Endothelial cell of umbilical vein (primary cell): ENCODE data around the gene LAMTOR5. TPM values are rescaled to one million over a fixed set of nuclear protein-coding genes. Genes with fewer than 3 reads are reported as not detected.

Experiments
- BruUV-seq: library from RNA; stranded (reverse); fragments of 400-500 nt; replicated peaks from 2 replicates; lab custom pipeline; 2021; lab: Mats Ljungman, UMichigan
- CTCF ChIA-PET: fragments of 300-600, 350-600 bp; sonication (Branson Sonifier 250); formaldehyde crosslinking; loops from one replicate; lab custom pipeline; 2021; ENCODE audit warnings: antibody characterized with exemption, inconsistent platforms; lab: Charles Lee
- POLR2A ChIA-PET: fragments of 300-600, 350-600 bp; sonication (Branson Sonifier 250); formaldehyde crosslinking; loops from one replicate; lab custom pipeline; 2021; ENCODE audit warnings: antibody characterized with exemption, inconsistent platforms; lab: Charles Lee
- DNase-seq: peaks from one replicate; pipeline ENCODE4 v3.0.0-alpha.2; 2011; ENCODE audit warnings: low read depth, low spot score
- FAIRE-seq: peaks from 2 replicates; lab custom pipeline; 2011; peaks lifted over from hg19 to GRCh38; lab: Jason Lieb, UNC
- H2AFZ ChIP-seq: 2 replicates; pipeline ENCODE4 v1.6.0; 2012; ENCODE audit warnings: low read depth, low read length, control low read depth, inconsistent platforms
- H3K27ac ChIP-seq: 2 replicates; pipeline ENCODE4 v1.5.1; 2011; ENCODE audit warnings: low read depth, mild to moderate bottlenecking, control low read depth, low read length, moderate library complexity; ENCODE audit not compliant: insufficient read depth
- H3K27me3 ChIP-seq, 2 experiments: 2 replicates each; pipeline versions ENCODE4 v1.6.0 to v1.6.1; 2011; ENCODE audit warnings: low read length in 2 of 2, mixed read lengths in 1 of 2; ENCODE audit not compliant: control insufficient read depth in 2 of 2, insufficient read depth in 2 of 2
- H3K36me3 ChIP-seq, 2 experiments: 2 replicates in 1 of 2; 3 replicates in 1 of 2; pipeline ENCODE4 v1.5.1; 2011; ENCODE audit warnings: low read length in 2 of 2, mild to moderate bottlenecking in 1 of 2, moderate library complexity in 1 of 2; ENCODE audit not compliant: control insufficient read depth in 2 of 2, insufficient read depth in 2 of 2; ENCODE audit errors: extremely low read depth in 1 of 2
- H3K4me1 ChIP-seq: 3 replicates; pipeline ENCODE4 v1.5.1; 2011; ENCODE audit warnings: mild to moderate bottlenecking, low read length; ENCODE audit not compliant: control insufficient read depth, insufficient read depth; ENCODE audit errors: extremely low read depth
- H3K4me2 ChIP-seq: 2 replicates; pipeline ENCODE4 v1.6.1; 2011; ENCODE audit warnings: low read length, control low read depth, mixed read lengths; ENCODE audit not compliant: insufficient read depth
- H3K4me3 ChIP-seq, 3 experiments: fragments of 200-600 bp in 1 of 3; sonication (generic), shearing (Covaris generic) in 1 of 3; replicated peaks in 1 of 3; 2 replicates each; pipeline ENCODE4 v1.5.1; 2011 to 2016; ENCODE audit warnings: control low read depth in 3 of 3, low read length in 3 of 3, mild to moderate bottlenecking in 2 of 3, inconsistent platforms in 1 of 3, low read depth in 1 of 3, moderate library complexity in 1 of 3; ENCODE audit not compliant: insufficient read depth in 1 of 3
- H3K79me2 ChIP-seq: 2 replicates; pipeline ENCODE4 v1.6.0; 2012; ENCODE audit warnings: low read length, inconsistent platforms; ENCODE audit not compliant: control insufficient read depth, insufficient read depth
- H3K9ac ChIP-seq: replicated peaks from 2 replicates; pipeline ENCODE3; 2011; ENCODE audit warnings: low read length, control low read depth; ENCODE audit not compliant: insufficient read depth; ENCODE audit errors: extremely low read depth
- H3K9me1 ChIP-seq: replicated peaks from 3 replicates; pipeline ENCODE4 v1.6.0; 2011; ENCODE audit warnings: mild to moderate bottlenecking, low read length; ENCODE audit not compliant: control insufficient read depth, insufficient read depth; ENCODE audit errors: extremely low read depth
- H3K9me3 ChIP-seq: replicated peaks from 2 replicates; pipeline ENCODE4 v1.5.1; 2012; ENCODE audit warnings: low read length, inconsistent platforms; ENCODE audit not compliant: control insufficient read depth, insufficient read depth
- H4K20me1 ChIP-seq: replicated peaks from 2 replicates; pipeline ENCODE3; 2011; ENCODE audit warnings: mild to moderate bottlenecking, low read length; ENCODE audit not compliant: control insufficient read depth, insufficient read depth; ENCODE audit errors: extremely low read depth
- CTCF ChIP-seq, 2 donors: IDR thresholded peaks; 1 replicate in 1 of 2; 2 replicates in 1 of 2; pipeline ENCODE4 v1.5.1; 2011; ENCODE audit warnings: low read length in 2 of 2, mild to moderate bottlenecking in 2 of 2, moderate library complexity in 2 of 2, control low read depth in 1 of 2, inconsistent platforms in 1 of 2, low read depth in 1 of 2; ENCODE audit not compliant: insufficient read depth in 1 of 2; ENCODE audit errors: extremely low read depth in 1 of 2
- FOS ChIP-seq: IDR thresholded peaks from 2 replicates; pipeline ENCODE4 v1.6.1; 2011; ENCODE audit warnings: mild to moderate bottlenecking, low read length, moderate library complexity, borderline replicate concordance; ENCODE audit not compliant: insufficient read depth
- MYC ChIP-seq: IDR thresholded peaks from one replicate; pipeline ENCODE4 v1.6.1; 2011; ENCODE audit warnings: mild to moderate bottlenecking, low read depth, low read length
- POLR2A ChIP-seq: IDR thresholded peaks from 2 replicates; pipeline ENCODE4 v1.6.1; 2012; ENCODE audit warnings: low read depth, mild to moderate bottlenecking, control low read depth, low read length
- POLR2AphosphoS5 ChIP-seq: IDR thresholded peaks from 2 replicates; pipeline ENCODE4 v1.6.1; 2012; ENCODE audit warnings: low read depth, mild to moderate bottlenecking, control low read depth, low read length, moderate library complexity; ENCODE audit not compliant: insufficient read depth
- dilution Hi-C: fragments of 300-500 bp; cut with MboI; formaldehyde crosslinking; loops from one replicate; pipeline ENCODE4 v1.15.0; 2019; ENCODE audit warnings: low sequenced_read_pairs; ENCODE audit not compliant: extremely low pct_ligation_motif_present
- intact Hi-C: fragments of 100-400 bp; cut with micrococcal nuclease; formaldehyde crosslinking; loops from one replicate; pipeline ENCODE4 v1.10.0; 2022
- polyA plus RNA-seq, 4 experiments: library from polyadenylated mRNA; depleted of rRNA in 3 of 4; stranded (reverse) in 3 of 4; unstranded in 1 of 4; fragments of >200 nt; gene quantifications; 2 replicates each; pipeline versions ENCODE4 v1.2.1 to v1.2.3, GENCODE V29; 2011 to 2012; ENCODE audit warnings: missing spikeins in 1 of 4
- total RNA-seq: library from RNA; stranded (reverse); gene quantifications from 2 replicates; pipeline ENCODE4 v1.2.3, GENCODE V29; 2021

LAMTOR5 gene
- total and polyA plus RNA-seq, 2 donors (not counting 3 experiments of a cell fraction or from before 2014, with no cell fraction given): 150 to 503 TPM

GRCh38 chr1:110394493-110394820 lies 13.0 kb downstream of the LAMTOR5 start:
- dilution Hi-C loops: no loop called here
- no peak overlapping the region for H3K27ac ChIP-seq

GRCh38 chr1:110393691-110394492 lies 13.6 kb downstream of the LAMTOR5 start:
- Histone ChIP-seq H2AFZ (no peak overlapping the region), H3K9me3 (no peaks in the 10 kb centered on the region), H3K27me3 (no peaks in the 10 kb centered on the region), H3K4me1 (peaks cover 2% of the 10 kb centered on the region), H4K20me1 (no peaks in the 10 kb centered on the region), H3K4me3 (no peak overlapping the region), H3K9ac (no peak overlapping the region), H3K79me2 (no peaks in the 10 kb centered on the region), H3K4me2 (no peak overlapping the region), H3K27ac (no peak overlapping the region), H3K9me1 (no peaks in the 10 kb centered on the region), H3K36me3 (no peaks in the 10 kb centered on the region)
- dilution Hi-C loops (no loop called here), intact Hi-C loops (no loop called here)
- TF ChIP-seq POLR2A (no peak), POLR2AphosphoS5 (no peak), FOS (peak; percentile 73), MYC (no peak), CTCF (IDR thresholded peaks at IDR 0.05; ENCODE audit: extremely low read depth in 1 of 2, insufficient read depth in 1 of 2, low read depth in 1 of 2, low read length in 2 of 2) (no peak)
- POLR2A ChIA-PET: no interaction called here
- no TSS peak for BruUV-seq
- no peak for FAIRE-seq
- CTCF ChIA-PET: interaction anchor here (0.7 to 1.0 kb wide), 2 partner anchors 14 to 102 kb away, joined by 3 read pairs; no protein-coding TSS in a partner anchor
- peak; percentile 5 for DNase-seq

More at GRCh38 chr1:110394493-110394820, 13.0 kb downstream of the LAMTOR5 start:
- ChIA-PET CTCF (no interaction called here), POLR2A (no interaction called here)
- H3K9me3 ChIP-seq: no peaks in the 10 kb centered on the region
- H3K9ac ChIP-seq: no peak overlapping the region
- no peaks in the 10 kb centered on the region for H3K36me3 ChIP-seq
- H2AFZ ChIP-seq: no peak overlapping the region
- FAIRE-seq (no peak), DNase-seq (no peak)
- intact Hi-C loops: no loop called here
- H3K79me2 ChIP-seq: no peaks in the 10 kb centered on the region
- no peak overlapping the region for H3K4me3 ChIP-seq
- peaks cover 2% of the 10 kb centered on the region for H3K4me1 ChIP-seq
- H3K27me3 ChIP-seq: no peaks in the 10 kb centered on the region
- H3K9me1 ChIP-seq: no peaks in the 10 kb centered on the region
- BruUV-seq: no TSS peak
- no peaks in the 10 kb centered on the region for H4K20me1 ChIP-seq
- no peak overlapping the region for H3K4me2 ChIP-seq
- TF ChIP-seq POLR2A: no peak
